NCI-H226 (cell line): ENCODE data around the gene PGBD4.
"Not testable (repeated sequence)": the region's sequence is repeated elsewhere in the genome, so short reads cannot be mapped to it uniquely, and the experiment has no call there.

Source experiments
- DNase-seq: peaks from one replicate; pipeline ENCODE4 v3.0.0-alpha.2; 2015

Gene PGBD4

DNA sequence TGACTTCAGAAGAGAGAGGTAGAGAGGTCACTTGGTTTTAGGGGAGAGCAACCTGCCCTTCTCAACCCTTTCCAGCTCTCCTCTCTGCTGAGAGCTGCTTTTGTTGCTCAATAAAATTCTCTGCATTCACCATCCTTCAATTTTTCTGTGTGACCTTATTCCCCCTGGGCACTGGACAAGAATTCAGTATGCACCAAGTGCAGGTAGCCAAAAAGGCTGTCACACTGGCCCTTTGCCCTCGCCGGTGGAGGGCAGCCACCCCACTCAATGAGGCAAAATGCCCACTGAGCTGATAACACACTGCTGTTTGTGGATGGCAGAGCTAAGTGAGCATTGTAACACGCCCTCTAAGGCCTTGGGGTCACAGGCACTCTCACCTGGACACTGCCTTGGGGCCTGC, 12.9 kb downstream of the PGBD4 start:
- DNase-seq: no peak

DNA sequence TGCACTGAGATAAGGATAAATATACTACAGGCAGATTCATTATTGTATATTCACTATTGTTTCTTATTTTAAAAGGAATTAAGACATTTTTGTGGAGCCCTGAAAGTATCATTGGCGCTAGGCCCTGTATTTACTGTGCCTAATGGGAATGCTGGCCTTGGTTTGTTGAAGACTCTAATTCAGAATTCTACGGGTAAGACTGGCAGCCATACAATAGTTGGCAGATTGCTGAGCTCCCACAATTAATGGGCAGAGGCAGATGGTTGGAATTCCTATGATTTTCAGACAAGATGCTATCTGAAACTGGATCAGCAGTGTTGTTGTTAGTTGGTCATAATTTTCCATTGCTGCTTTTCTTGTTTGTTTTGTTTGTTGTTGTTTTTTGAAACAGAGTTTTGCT, 14.7 kb downstream of the PGBD4 start:
- no peak for DNase-seq

DNA sequence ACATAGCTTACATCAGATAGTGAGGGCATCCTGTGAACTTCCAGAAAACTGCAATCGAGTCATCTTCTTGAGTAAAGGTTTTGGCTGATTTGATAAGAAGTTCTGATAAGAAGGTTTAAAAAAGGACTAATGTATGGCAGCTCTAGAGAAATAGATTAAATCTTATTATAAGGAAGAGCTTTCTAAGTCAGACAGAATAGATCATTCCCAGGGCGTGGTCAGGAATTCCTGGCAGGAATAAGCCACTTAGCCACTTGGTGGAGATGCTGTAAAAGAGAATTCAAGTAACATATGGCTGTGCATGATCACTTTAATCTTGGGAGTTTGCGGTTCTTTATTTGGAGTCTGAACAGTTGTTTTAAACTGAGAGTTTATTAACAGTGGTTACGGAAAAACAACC, 17.4 kb downstream of the PGBD4 start:
- DNase-seq: no peak

DNA sequence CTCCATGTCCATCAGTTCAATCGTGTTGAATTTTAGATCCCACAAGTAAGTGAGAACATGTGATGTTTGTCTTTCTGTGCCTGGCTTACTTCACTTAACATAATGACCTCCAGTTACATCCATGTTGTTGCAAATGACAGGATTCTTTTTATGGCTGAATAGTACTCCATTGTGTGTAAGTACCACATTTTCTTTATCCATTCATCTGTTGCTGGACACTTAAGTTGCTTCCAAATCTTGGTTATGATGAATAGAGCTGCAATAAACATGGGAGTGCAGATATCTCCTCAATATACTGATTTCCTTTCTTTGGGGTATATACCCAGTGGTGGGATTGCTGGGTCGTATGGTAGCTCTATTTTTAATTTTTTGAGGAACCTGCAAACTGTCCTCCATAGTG, 18.5 kb downstream of the PGBD4 start:
- not testable (repeated sequence) for DNase-seq

DNA sequence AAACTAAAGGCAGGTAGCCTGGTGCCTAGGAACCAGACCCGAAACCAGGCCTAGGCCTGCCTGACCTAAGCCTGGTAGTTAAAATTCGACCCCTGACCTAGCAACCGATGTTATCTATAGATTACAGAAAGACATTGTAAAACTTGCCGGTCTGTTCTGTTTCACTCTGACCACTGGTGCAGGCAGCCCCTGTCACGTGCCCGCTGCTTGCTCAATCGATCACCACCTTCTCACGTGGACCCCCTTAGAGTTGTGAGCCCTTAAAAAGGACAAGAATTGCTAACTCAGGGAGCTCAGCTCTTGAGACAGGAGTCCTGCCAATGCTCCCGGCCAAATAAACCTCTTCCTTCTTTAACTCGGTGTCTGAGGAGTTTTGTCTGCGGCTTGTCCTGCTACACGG, 19.9 kb downstream of the PGBD4 start:
- not testable (repeated sequence) for DNase-seq

DNA sequence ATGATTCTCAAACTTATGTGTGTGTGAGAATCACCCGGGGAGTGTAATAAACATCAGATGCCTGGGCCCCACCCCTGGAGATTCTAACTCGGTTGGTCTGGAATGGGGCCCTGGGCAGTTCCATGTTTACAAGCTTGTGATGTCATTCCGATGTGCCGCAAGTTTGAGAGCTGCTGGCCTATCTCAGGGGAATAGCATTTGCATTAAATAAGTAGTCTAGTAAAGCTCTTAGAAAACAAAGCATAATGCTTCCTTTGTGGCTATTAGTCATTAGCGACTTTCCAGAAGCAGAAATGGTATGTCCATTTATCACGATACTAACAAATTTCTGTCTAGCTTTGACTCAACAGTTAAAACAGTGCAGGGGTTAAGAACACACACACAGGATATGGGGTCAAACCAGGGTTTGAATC, 20.9 kb downstream of the PGBD4 start:
- DNase-seq: peak; percentile 41

DNA sequence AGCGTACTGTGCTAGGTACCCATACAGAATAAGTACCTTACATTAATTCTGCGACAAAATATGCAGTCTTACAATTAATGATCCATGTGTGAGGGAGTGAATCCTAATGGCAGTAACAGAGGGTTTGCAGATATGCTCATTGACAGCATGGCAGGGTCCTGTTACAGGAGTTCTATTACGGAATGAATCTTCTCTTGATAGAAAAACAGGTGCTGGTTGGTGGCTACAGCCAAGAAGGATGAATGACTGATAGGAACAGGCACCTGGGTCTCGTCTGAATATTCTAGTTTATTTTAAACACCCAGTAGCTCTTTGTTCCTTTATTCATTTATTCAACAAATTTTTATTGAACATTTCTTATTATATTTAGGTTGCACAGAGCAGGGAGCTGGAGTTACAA, 22.8 kb downstream of the PGBD4 start:
- DNase-seq: no peak

DNA sequence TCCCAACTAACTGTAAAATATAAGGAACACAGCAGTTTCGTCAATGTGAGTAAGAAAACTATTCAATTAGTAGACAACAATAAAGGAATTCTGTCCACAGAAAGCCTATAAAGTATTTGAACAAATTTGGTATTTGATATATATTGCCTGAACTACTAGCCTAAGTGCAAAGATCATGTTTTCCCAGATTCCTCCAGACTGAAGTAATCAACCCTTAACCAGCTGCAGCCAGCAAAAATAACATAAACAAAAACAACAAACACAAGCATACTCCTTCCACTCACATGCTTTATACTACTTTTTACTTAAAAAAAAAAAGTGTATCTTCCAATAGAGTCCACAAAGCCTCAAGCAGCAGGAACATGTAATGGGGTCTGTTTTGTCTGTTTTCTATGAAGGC, 24.1 kb downstream of the PGBD4 start:
- no peak for DNase-seq

DNA sequence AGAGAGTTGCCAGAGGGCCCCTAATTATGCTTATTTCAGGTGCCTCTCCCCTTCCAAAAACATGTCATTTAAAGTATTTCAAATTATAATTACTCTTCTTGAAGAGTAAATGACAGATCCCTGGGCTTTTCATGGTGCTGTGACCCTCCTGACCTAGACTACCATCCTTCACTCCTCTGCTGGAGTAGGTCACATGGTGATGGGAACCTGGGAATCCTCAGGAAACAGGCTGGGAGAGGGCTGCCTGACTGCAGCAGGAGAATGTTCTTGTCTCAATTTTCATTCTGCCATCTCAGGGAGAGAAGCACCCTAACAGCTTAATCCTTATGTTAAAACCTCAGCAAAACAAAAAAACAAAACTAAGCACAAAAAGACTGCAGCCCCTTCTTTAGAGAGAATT, 24.6 kb downstream of the PGBD4 start:
- no peak for DNase-seq

DNA sequence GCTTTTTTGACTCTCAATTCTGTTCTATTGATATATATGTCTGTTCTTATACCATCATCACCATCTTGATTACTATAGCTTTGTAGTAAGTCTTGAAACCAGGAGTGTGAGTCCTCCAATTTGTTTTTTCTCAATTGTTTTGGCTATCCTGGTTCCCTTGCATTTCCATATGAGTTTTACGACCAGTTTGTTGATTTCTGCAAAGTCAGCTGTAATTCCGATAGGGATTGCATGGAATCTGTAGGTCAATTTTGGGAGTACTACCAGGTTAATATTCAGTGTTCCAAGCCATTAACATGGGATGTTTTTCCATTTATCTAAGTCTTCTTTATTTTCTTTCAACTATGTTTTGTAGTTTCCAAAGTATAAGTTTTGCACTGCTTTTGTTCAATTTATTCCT, 27.0 kb downstream of the PGBD4 start:
- DNase-seq: no peak

DNA sequence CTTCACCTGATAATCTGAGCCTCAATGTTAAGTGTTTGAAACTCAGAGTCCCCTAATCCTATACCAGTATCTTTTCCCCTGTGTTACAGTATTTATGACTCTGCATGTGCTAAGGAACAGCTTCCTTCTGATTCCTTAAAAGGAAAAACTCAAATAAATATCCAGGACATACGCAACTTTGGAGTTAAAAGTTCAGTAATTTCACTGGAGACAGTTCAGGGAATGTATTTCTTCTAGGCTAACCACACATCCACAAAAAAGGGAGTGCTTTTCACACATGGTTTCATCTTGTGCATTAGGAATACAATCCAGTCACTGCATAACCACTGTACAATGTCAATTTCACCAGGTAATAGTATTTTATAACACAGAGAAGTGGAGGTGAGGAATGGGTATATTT, 31.0 kb downstream of the PGBD4 start:
- DNase-seq: no peak

DNA sequence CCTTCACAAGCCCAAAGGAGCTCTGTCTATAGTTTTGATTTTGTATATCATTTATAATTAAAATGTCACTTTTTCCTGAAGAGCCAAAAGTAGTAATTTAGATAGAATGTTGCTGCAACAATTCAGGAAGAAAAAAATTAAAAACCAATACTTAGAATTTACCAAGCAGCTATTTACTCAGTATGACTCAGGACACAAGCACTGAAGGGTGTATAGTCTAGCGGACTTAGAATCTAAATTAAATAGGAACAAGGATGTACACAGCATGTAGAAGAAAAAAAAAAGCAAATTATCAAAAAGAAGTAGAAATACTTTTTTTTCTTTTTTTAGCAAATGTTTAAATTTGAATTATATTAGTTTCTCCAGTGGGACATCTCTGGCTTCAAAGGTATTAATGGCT, 31.6 kb downstream of the PGBD4 start:
- no peak for DNase-seq

DNA sequence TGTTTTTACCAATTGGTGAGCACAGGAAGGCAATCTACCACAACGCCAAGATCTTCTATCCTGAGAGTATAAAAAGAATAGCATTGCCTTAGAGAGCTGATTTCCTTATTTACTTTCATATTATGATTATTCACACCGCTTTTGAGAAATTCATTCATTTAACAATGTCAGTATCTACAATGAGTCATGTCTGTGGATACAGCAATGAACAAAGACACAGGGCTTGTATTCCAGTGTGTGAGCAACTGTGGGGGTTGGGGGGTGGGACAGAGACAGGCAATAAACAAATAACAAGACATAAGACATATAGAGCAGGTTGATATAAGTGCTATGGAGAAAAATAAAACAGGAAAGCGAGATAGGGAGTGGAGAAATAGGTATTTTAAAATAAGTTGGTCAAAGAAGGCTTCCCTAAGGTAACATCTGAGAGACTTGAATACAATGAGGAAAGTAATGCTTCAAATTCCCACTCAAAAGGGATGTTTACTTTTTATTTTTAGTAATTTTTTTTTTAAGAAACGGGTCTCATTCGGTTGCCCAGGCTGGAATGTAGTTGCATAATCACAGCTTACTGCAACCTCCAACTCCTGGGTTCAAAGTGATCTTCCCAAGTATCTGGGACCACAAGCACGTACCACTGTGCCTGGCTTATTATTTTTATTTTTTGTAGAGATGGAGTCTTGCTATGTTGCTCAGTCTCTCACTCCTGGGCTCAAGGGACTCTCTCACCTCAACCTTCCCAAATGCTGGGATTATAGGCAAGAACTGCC, 45.7 kb downstream of the PGBD4 start:
- no peak for DNase-seq

DNA sequence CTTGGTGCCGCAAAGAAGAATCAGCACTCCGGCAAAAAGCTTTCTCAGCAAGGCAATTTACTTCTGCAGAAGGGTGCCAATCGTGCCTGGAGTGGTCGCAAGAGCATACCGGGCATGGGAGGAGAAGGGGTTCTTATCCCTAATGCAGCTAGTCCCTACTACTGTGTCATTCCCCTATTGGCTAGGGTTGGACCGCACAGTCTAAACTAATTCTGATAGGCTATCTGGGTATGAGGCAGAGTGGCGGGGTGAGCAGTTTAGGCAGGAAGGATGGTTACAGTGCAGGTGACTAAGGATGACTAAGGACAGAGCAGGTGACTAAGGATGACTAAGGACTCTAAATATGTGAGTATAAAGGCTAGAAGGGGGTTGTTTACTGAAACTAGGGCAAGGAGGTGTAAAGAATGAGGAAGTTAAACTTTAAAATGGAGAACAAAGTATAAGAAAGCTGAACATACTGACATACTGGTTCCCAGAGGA, 52.9 kb downstream of the PGBD4 start:
- no peak for DNase-seq

DNA sequence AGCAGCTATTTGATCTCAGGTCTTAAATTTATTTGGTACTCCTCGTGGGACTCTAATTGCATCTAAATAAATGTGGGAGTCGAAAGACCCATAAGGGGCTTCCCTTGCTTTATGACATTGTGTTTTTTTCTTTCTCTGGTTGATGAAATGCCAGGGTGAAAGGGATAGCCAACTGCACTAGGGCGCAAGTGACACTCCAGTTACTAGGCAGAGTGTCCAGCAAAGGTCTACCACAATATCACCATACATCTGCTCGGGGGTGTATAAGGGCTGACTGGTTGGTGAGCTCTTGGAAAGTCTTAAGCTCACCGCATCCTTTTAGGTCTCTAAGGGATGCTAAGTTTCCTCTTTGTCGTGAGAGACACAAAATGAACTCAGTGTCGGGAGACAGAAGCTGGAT, 54.0 kb downstream of the PGBD4 start:
- DNase-seq: no peak
